ENCODE measurements around the gene SLC35F6. TPM values are rescaled to one million over a fixed set of nuclear protein-coding genes. Genes with fewer than 3 reads are reported as not detected.

SLC35F6 gene
- total and polyA plus RNA-seq, 2 donors (not counting 1 experiment from before 2014, with no cell fraction given): 10.4 to 15.2 TPM

DNA sequence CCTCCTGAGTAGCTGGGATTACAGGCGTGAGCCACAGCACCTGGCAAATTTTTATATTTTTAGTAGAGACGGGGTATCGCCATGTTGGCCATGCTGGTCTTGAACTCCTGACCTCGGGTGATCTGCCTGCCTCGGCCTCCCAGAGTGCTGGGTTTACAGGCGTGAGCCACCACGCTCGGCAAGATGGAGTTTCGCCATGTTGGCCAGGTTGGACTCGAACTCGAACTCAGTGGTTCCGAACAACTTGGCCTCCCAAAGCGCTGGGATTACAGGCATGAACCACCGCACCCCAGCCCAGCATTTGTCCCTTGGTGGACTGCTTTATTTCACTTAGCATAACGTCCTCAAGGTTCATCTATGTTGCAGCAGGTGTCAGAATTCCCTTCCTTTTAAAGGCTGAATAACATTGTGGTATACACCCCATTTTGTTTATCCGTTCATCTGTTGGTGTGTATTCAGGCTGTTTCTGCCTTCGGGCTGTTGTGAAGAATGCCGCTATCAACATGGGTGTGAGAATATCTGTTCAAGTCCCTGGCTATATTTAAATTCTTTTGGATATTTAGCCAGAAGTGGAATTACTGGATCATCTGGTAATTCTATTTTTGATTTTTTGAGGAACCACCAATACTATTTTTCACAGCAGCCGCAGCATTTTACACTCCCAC, 20.6 kb downstream of the SLC35F6 start:
- Mint-ChIP-seq H3K4me3 (peak overlapping the region; percentile 93), H3K4me1 (peaks cover 13% of the 10 kb centered on the region), H3K9me3 (ENCODE audit: insufficient read depth) (no peaks in the 10 kb centered on the region), H3K27ac (no peak overlapping the region), H3K27me3 (peaks cover 3% of the 10 kb centered on the region)
- H2AFZ ChIP-seq (ENCODE audit: insufficient read depth, low read depth, low read length, poor library complexity, severe bottlenecking): peak overlapping the region; percentile 86
- peaks cover 8 to 14% of the 10 kb centered on the region in 2 donors for H3K4me1 ChIP-seq (ENCODE audit: control insufficient read depth in 2 of 2, insufficient read depth in 2 of 2, low read length in 2 of 2)
- POLR2A ChIA-PET: no interaction called here
- H3K27ac ChIP-seq (ENCODE audit: low read length in 2 of 2): no peak overlapping the region
- intact Hi-C loops (cut with micrococcal nuclease): loop anchor here (1.0 to 10.0 kb wide), 8 partner anchors 20 to 1810 kb away; partner anchors contain the start of genes ASXL2, ATRAID, BABAM2 and DNAJC27
- no peaks in the 10 kb centered on the region for H3K9me3 ChIP-seq (ENCODE audit: control extremely low read depth in 1 of 3, control insufficient read depth in 2 of 3, insufficient read depth in 1 of 3, low read length in 2 of 3)
- H3K4me3 ChIP-seq (ENCODE audit: control extremely low read depth in 1 of 5, extremely low read depth in 1 of 5, insufficient read depth in 1 of 5, low read depth in 2 of 5, low read length in 4 of 5): peak overlapping the region in 2 of 5 experiments; percentile 53 to 78
- 98% methylated on average over 16 of the region's 19 CpGs for WGBS (ENCODE audit: insufficient coverage)
- DNase-seq (no peak), ATAC-seq (ENCODE audit: low read depth) (no peak)
- TF ChIP-seq, protein P1, sequence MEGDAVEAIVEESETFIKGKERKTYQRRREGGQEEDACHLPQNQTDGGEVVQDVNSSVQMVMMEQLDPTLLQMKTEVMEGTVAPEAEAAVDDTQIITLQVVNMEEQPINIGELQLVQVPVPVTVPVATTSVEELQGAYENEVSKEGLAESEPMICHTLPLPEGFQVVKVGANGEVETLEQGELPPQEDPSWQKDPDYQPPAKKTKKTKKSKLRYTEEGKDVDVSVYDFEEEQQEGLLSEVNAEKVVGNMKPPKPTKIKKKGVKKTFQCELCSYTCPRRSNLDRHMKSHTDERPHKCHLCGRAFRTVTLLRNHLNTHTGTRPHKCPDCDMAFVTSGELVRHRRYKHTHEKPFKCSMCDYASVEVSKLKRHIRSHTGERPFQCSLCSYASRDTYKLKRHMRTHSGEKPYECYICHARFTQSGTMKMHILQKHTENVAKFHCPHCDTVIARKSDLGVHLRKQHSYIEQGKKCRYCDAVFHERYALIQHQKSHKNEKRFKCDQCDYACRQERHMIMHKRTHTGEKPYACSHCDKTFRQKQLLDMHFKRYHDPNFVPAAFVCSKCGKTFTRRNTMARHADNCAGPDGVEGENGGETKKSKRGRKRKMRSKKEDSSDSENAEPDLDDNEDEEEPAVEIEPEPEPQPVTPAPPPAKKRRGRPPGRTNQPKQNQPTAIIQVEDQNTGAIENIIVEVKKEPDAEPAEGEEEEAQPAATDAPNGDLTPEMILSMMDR (IDR thresholded peaks at IDR 0.05): no peak
- no peak for TF ChIP-seq EZH2 (IDR thresholded peaks at IDR 0.05; ENCODE audit: borderline replicate concordance, insufficient read depth, low read depth, low read length, poor library complexity, severe bottlenecking)
- peak overlapping the region; percentile 93 for H3K4me2 ChIP-seq (replicated peaks; ENCODE audit: low read depth, low read length, poor library complexity, severe bottlenecking)
- H3K27me3 ChIP-seq (replicated peaks in 1 of 4; ENCODE audit: control extremely low read depth in 1 of 4, control insufficient read depth in 3 of 4, insufficient read depth in 4 of 4, low read length in 3 of 4): no peaks in the 10 kb centered on the region
- peaks cover 3 to 10% of the 10 kb centered on the region in 2 experiments for H3K36me3 ChIP-seq (replicated peaks in 1 of 2; ENCODE audit: control extremely low read depth in 1 of 2, control insufficient read depth in 1 of 2, extremely low read depth in 1 of 2, insufficient read depth in 2 of 2, low read length in 1 of 2)
- peaks cover 4% of the 10 kb centered on the region for H3K79me2 ChIP-seq (ENCODE audit: control insufficient read depth, insufficient read depth, low read length)
- H3K9ac ChIP-seq (ENCODE audit: low read length): no peak overlapping the region
- no peaks in the 10 kb centered on the region for H4K20me1 ChIP-seq (ENCODE audit: control insufficient read depth, insufficient read depth, low read length, poor library complexity, severe bottlenecking)
- CTCF ChIA-PET: no interaction called here

All from B cell (primary cell).